ENCODE data around the gene TWNK. TPM values are rescaled to one million over a fixed set of nuclear protein-coding genes. Genes with fewer than 3 reads are reported as not detected.

TWNK gene
- total and polyA plus RNA-seq, 11 donors: 4.7 to 9.5 (median 5.8) TPM

DNA sequence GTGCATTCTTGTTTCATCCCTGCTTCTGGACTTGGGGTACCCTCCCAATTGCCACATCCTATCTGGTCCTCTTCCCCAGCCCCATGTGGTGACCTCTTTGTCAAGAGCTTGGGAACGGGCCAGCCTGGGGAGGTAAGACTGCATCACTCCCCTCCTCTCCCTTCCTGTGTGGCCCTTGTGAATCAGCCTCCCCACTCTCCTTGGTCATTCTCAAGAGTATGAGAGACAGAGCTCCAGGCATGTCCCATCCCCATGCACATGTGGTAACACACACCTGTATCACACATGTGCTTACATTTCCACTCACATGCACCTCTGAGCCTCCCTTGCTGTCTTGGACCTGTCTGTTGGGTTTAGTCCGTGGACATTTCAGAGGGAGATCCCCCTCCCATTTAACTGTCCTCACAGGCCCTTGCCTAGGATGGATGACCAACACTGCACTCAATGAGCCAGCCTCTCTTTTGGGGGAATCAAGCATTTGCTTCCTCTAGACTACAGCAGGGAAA lies 2.6 kb upstream of the TWNK start:
- Histone ChIP-seq H3K4me1 (peaks cover 0 to 31% (median 23%) of the 10 kb centered on the region in 12 donors), H3K4me3 (no peak overlapping the region), H3K27ac (no peak overlapping the region), H3K36me3 (peaks cover 0 to 64% (median 43%) of the 10 kb centered on the region in 9 donors), H3K9me3 (no peaks in the 10 kb centered on the region), H3K27me3 (no peaks in the 10 kb centered on the region)
- intact Hi-C loops (cut with DNase I): loop anchor here in 2 of 10 donors (5.0 kb wide), 2 partner anchors 43 to 48 kb away; partner anchors contain the start of genes PDZD7 (in 1 of the 2) and SFXN3 (in 1 of the 2)
- ATAC-seq (no peak), DNase-seq (no peak)
- WGBS, 4 donors: 74 to 86% (median 79%) methylated on average over 2 of the region's 2 CpGs
- TF ChIP-seq, protein P1, sequence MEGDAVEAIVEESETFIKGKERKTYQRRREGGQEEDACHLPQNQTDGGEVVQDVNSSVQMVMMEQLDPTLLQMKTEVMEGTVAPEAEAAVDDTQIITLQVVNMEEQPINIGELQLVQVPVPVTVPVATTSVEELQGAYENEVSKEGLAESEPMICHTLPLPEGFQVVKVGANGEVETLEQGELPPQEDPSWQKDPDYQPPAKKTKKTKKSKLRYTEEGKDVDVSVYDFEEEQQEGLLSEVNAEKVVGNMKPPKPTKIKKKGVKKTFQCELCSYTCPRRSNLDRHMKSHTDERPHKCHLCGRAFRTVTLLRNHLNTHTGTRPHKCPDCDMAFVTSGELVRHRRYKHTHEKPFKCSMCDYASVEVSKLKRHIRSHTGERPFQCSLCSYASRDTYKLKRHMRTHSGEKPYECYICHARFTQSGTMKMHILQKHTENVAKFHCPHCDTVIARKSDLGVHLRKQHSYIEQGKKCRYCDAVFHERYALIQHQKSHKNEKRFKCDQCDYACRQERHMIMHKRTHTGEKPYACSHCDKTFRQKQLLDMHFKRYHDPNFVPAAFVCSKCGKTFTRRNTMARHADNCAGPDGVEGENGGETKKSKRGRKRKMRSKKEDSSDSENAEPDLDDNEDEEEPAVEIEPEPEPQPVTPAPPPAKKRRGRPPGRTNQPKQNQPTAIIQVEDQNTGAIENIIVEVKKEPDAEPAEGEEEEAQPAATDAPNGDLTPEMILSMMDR (IDR thresholded peaks at IDR 0.05): no peak
- TF ChIP-seq POLR2A (IDR thresholded peaks at IDR 0.05): no peak

GRCh38 chr10:100985336-100985735 lies 2.0 kb upstream of the TWNK start:
- Histone ChIP-seq H3K36me3 (peaks cover 0 to 64% (median 43%) of the 10 kb centered on the region in 9 donors), H3K4me3 (no peak overlapping the region), H3K9me3 (no peaks in the 10 kb centered on the region), H3K27ac (no peak overlapping the region), H3K4me1 (peaks cover 0 to 31% (median 23%) of the 10 kb centered on the region in 12 donors), H3K27me3 (no peaks in the 10 kb centered on the region)
- intact Hi-C loops (cut with DNase I): loop anchor here in 2 of 10 donors (5.0 kb wide), 2 partner anchors 42 to 47 kb away; partner anchors contain the start of genes PDZD7 (in 1 of the 2) and SFXN3 (in 1 of the 2)
- TF ChIP-seq, protein P1 (IDR thresholded peaks at IDR 0.05): no peak
- no peak for TF ChIP-seq POLR2A (IDR thresholded peaks at IDR 0.05)
- ATAC-seq: no peak
- DNase-seq: no peak
- 68 to 79% (median 72%) methylated on average over 5 of the region's 5 CpGs for WGBS, 4 donors

GRCh38 chr10:100986623-100986951 lies 756 bp upstream of the TWNK start:
- H3K27ac ChIP-seq: peak overlapping the region in 9 of 12 donors; percentile 44 to 89 (median 83)
- peak overlapping the region; percentile 69 to 97 (median 87) for H3K4me3 ChIP-seq
- 13 to 21% (median 19%) methylated on average over 17 of the region's 17 CpGs for WGBS, 4 donors
- ATAC-seq: peak in 1 of 4 donors; percentile 2
- peaks cover 0 to 64% (median 43%) of the 10 kb centered on the region in 9 donors for H3K36me3 ChIP-seq
- peaks cover 0 to 31% (median 23%) of the 10 kb centered on the region in 12 donors for H3K4me1 ChIP-seq
- intact Hi-C loops (cut with DNase I): loop anchor here in 2 of 10 donors (5.0 kb wide), 2 partner anchors 41 to 46 kb away; partner anchors contain the start of genes PDZD7 (in 1 of the 2) and SFXN3 (in 1 of the 2)
- no peaks in the 10 kb centered on the region for H3K9me3 ChIP-seq
- H3K27me3 ChIP-seq: no peaks in the 10 kb centered on the region
- no peak for DNase-seq
- no peak for TF ChIP-seq POLR2A (IDR thresholded peaks at IDR 0.05)
- TF ChIP-seq, protein P1 (IDR thresholded peaks at IDR 0.05): no peak

DNA sequence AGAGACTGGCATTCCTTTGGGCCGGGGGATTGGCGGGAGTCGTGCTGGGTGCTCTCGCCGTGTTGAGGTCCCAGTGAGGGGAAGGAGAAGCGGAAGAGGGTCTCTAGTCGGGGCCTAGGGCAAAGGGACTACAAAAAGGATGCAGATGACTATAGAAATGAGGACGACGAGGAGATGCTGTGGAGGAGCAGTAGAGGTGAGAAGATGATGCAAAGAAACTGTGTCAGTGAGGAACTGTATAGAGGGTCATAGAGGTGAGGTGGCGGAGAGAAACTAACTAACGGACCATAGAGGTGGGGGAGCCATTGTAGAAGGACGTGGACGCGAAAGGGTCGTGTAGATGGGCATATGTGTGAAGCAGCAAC lies 324 bp downstream of the TWNK start:
- ATAC-seq (no peak), DNase-seq (no peak)
- Histone ChIP-seq H3K4me1 (peaks cover 0 to 31% (median 23%) of the 10 kb centered on the region in 12 donors), H3K4me3 (peak overlapping the region; percentile 69 to 97 (median 87)), H3K36me3 (peaks cover 0 to 56% (median 38%) of the 10 kb centered on the region in 9 donors), H3K27me3 (no peaks in the 10 kb centered on the region), H3K27ac (peak overlapping the region in 11 of 12 donors; percentile 77 to 89 (median 83)), H3K9me3 (no peaks in the 10 kb centered on the region)
- intact Hi-C loops (cut with DNase I): loop anchor here in 2 of 10 donors (5.0 kb wide), 2 partner anchors 40 to 45 kb away; partner anchors contain the start of genes PDZD7 (in 1 of the 2) and SFXN3 (in 1 of the 2)
- TF ChIP-seq, protein P1 (IDR thresholded peaks at IDR 0.05): no peak
- TF ChIP-seq POLR2A (IDR thresholded peaks at IDR 0.05): no peak
- WGBS, 4 donors: 1 to 2% (median 2%) methylated on average over 15 of the region's 15 CpGs

Data from heart left ventricle (tissue), 16 donors.